HepG2 (cell line): Measurements from ENCODE around the gene PODXL2. TPM values are rescaled to one million over a fixed set of nuclear protein-coding genes. Genes with fewer than 3 reads are reported as not detected.

Experiments used
- ATF1 ChIP-seq: IDR thresholded peaks from 2 replicates; pipeline ENCODE4 v1.6.1; 2016; ENCODE audit warnings: mild to moderate bottlenecking, control low read depth
- ATF7-NPFF ChIP-seq: sonication (generic); formaldehyde crosslinking; IDR thresholded peaks from 2 replicates; pipeline ENCODE4 v1.8.1; 2023; ENCODE audit warnings: mild to moderate bottlenecking, low read depth, missing genetic modification reagents, moderate library complexity
- BRF2 ChIP-seq: sonication (generic); formaldehyde crosslinking; IDR thresholded peaks from 2 replicates; pipeline ENCODE4 v1.8.1; 2022; ENCODE audit warnings: mild to moderate bottlenecking, missing genetic modification reagents
- CSRNP1 ChIP-seq: sonication (generic); formaldehyde crosslinking; IDR thresholded peaks from 2 replicates; pipeline ENCODE4 v1.8.1; 2023; ENCODE audit warnings: mild to moderate bottlenecking, missing genetic modification reagents
- EED ChIP-seq: sonication (generic); formaldehyde crosslinking; IDR thresholded peaks from 2 replicates; pipeline ENCODE4 v1.5.0; 2020; ENCODE audit warnings: mild to moderate bottlenecking, missing genetic modification reagents
- ETV6 ChIP-seq: sonication (generic); formaldehyde crosslinking; conservative IDR thresholded peaks from 2 replicates; pipeline ENCODE4 v1.4.0; 2020; ENCODE audit warnings: missing genetic modification reagents
- GATAD1 ChIP-seq: IDR thresholded peaks from 2 replicates; pipeline ENCODE4 v1.6.1; 2016; ENCODE audit warnings: missing genetic modification reagents, missing compliant biosample characterization
- HIC2 ChIP-seq: sonication (generic); formaldehyde crosslinking; IDR thresholded peaks from 2 replicates; pipeline ENCODE4 v1.9.0; 2022; ENCODE audit warnings: low read depth, missing genetic modification reagents
- IKZF4 ChIP-seq: sonication (generic); formaldehyde crosslinking; IDR thresholded peaks from 2 replicates; pipeline ENCODE4 v1.5.1; 2020; ENCODE audit warnings: borderline replicate concordance, mild to moderate bottlenecking, low read depth, missing genetic modification reagents; ENCODE audit errors: not compliant biosample characterization
- IRF9 ChIP-seq: sonication (generic); formaldehyde crosslinking; IDR thresholded peaks from 2 replicates; pipeline ENCODE4 v1.8.0; 2022; ENCODE audit warnings: missing genetic modification reagents, mild to moderate bottlenecking, borderline replicate concordance
- KAT8 ChIP-seq: IDR thresholded peaks from 2 replicates; pipeline ENCODE4 v1.6.1; 2016; ENCODE audit warnings: missing genetic modification reagents, missing compliant biosample characterization
- KLF15 ChIP-seq: sonication (generic); formaldehyde crosslinking; IDR thresholded peaks from 2 replicates; pipeline ENCODE4 v1.8.1; 2023; ENCODE audit warnings: borderline replicate concordance, mild to moderate bottlenecking, inconsistent platforms, missing genetic modification reagents, mixed read lengths
- NFYB ChIP-seq: sonication (generic); formaldehyde crosslinking; IDR thresholded peaks from 2 replicates; pipeline ENCODE4 v1.4.0; 2020; ENCODE audit warnings: missing genetic modification reagents
- SKI ChIP-seq: fragments of 450-650 bp; IDR thresholded peaks from one replicate; pipeline ENCODE4 v1.6.1; 2018; ENCODE audit warnings: mild to moderate bottlenecking; ENCODE audit not compliant: partially characterized antibody
- TFDP1 ChIP-seq: IDR thresholded peaks from 2 replicates; pipeline ENCODE4 v1.6.1; 2016; ENCODE audit warnings: missing compliant biosample characterization, missing genetic modification reagents, borderline replicate concordance
- ZFP36 ChIP-seq: fragments of 150-350 bp; IDR thresholded peaks from 2 replicates; pipeline ENCODE4 v1.6.1; 2018; ENCODE audit warnings: borderline replicate concordance, low read length, low read depth; ENCODE audit not compliant: partially characterized antibody
- ZNF572 ChIP-seq: sonication (generic); formaldehyde crosslinking; IDR thresholded peaks from 2 replicates; pipeline ENCODE4 v1.5.1; 2020; ENCODE audit warnings: mild to moderate bottlenecking, missing genetic modification reagents
- ZNF576 ChIP-seq: sonication (generic); formaldehyde crosslinking; IDR thresholded peaks from 2 replicates; pipeline ENCODE4 v1.4.0; 2020; ENCODE audit warnings: mild to moderate bottlenecking, missing genetic modification reagents
- ZNF780A ChIP-seq: sonication (generic); formaldehyde crosslinking; IDR thresholded peaks from 2 replicates; pipeline ENCODE4 v1.8.0; 2022; ENCODE audit warnings: mild to moderate bottlenecking, missing genetic modification reagents, moderate library complexity
- ZNF816 ChIP-seq: sonication (generic); formaldehyde crosslinking; IDR thresholded peaks from 2 replicates; pipeline ENCODE4 v1.8.0; 2022; ENCODE audit warnings: missing genetic modification reagents, mild to moderate bottlenecking, borderline replicate concordance
- polyA plus RNA-seq, 8 experiments: library from polyadenylated mRNA; depleted of rRNA in 3 of 8; stranded (reverse) in 7 of 8; unstranded in 1 of 8; fragments of >200 nt; fragmentation: Illumina TruSeq in 4 of 8; extraction: Trizol in 4 of 8; gene quantifications; 2 replicates each; pipeline versions ENCODE4 v1.2.1 to v1.2.3, GENCODE V29; 2011 to 2016; ENCODE audit warnings: low read depth in 4 of 8, missing spikeins in 1 of 8, mixed read lengths in 1 of 8; ENCODE audit not compliant: insufficient read depth in 1 of 8
- total RNA-seq, 5 experiments: library from RNA; depleted of rRNA; stranded (reverse); fragments of >200 nt; fragmentation: Illumina TruSeq; extraction: Trizol; gene quantifications; 2 replicates each; pipeline ENCODE4 v1.2.3, GENCODE V29; 2016; ENCODE audit warnings: low read depth in 1 of 5

Gene PODXL2
- total and polyA plus RNA-seq, 2 of the 13 experiments (the other 11 are each of a cell fraction or from before 2014, with no cell fraction given): 20.4 to 25.1 TPM

GRCh38 chr3:127628788-127629466 is at the start of gene PODXL2 (continued):
- TF ChIP-seq HIC2 (CRISPR knock-in tag) (no peak), NFYB (CRISPR knock-in tag) (peak; percentile 66), ETV6 (CRISPR knock-in tag) (0 out of 2 replicates have a peak, but pooled peaks have one; percentile 25), SKI (peak; percentile 16), ZNF572 (CRISPR knock-in tag) (0 out of 2 replicates have a peak, but pooled peaks have one; percentile 37), ZNF576 (CRISPR knock-in tag) (no peak), CSRNP1 (CRISPR knock-in tag) (peak; percentile 68; the same call in 1 of the 2 replicates), ZNF780A (CRISPR knock-in tag) (0 out of 2 replicates have a peak, but pooled peaks have one; percentile 40), EED (CRISPR knock-in tag) (peak; percentile 84; the same call in 1 of the 2 replicates), KAT8 (CRISPR knock-in tag) (0 out of 2 replicates have a peak, but pooled peaks have one; percentile 34), ATF1 (CRISPR knock-in tag) (no peak), TFDP1 (CRISPR knock-in tag) (peak; percentile 99), KLF15 (peak; percentile 82; the same call in 1 of the 2 replicates), BRF2 (CRISPR knock-in tag) (no peak), ZFP36 (no peak), IRF9 (CRISPR knock-in tag) (peak; percentile 74; the same call in 1 of the 2 replicates), ATF7-NPFF (CRISPR knock-in tag) (peak; percentile 91), IKZF4 (CRISPR knock-in tag) (peak; percentile 82), GATAD1 (CRISPR knock-in tag) (peak; percentile 40; the same call in 1 of the 2 replicates), ZNF816 (no peak)
